Lower leg skin (tissue), 3 donors: Measurements from ENCODE around the gene EZR.
"Not testable (repeated sequence)": the region's sequence is repeated elsewhere in the genome, so short reads cannot be mapped to it uniquely, and the experiment has no call there.

Experiments used
- POLR2A ChIP-seq, 2 donors: fragments of 450-650 bp; IDR thresholded peaks; one replicate each; pipeline ENCODE4 v1.6.1; 2016 to 2017; ENCODE audit warnings: antibody characterized with exemption in 2 of 2, mild to moderate bottlenecking in 1 of 2, moderate library complexity in 1 of 2
- TF ChIP-seq, protein P1 (sequence below), 3 donors: fragments of 450-650 bp; IDR thresholded peaks; one replicate each; pipeline ENCODE4 v1.5.1; 2016; ENCODE audit warnings: antibody characterized with exemption in 3 of 3, mild to moderate bottlenecking in 3 of 3, moderate library complexity in 2 of 3

DNA sequence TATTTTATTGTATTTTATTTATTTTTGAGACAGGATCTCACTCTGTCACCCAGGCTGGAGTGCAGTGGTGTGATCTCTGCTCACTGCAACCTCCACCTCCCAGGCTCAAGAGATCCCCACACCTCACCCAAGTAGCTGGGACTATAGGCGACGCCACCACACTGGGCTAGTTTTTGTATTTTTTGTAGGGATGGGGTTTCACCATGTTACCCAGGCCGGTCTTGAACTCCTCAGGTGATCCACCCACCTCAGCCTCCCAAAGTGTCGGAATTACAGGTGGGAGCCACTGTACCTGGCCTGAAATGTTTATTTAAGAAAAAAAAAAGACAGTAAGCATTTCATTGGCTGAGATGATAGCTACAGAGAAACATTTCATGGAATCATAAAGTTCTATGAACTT, 4.4 kb upstream of the EZR start:
- TF ChIP-seq POLR2A (IDR thresholded peaks at IDR 0.05): not testable (repeated sequence)
- TF ChIP-seq, protein P1, sequence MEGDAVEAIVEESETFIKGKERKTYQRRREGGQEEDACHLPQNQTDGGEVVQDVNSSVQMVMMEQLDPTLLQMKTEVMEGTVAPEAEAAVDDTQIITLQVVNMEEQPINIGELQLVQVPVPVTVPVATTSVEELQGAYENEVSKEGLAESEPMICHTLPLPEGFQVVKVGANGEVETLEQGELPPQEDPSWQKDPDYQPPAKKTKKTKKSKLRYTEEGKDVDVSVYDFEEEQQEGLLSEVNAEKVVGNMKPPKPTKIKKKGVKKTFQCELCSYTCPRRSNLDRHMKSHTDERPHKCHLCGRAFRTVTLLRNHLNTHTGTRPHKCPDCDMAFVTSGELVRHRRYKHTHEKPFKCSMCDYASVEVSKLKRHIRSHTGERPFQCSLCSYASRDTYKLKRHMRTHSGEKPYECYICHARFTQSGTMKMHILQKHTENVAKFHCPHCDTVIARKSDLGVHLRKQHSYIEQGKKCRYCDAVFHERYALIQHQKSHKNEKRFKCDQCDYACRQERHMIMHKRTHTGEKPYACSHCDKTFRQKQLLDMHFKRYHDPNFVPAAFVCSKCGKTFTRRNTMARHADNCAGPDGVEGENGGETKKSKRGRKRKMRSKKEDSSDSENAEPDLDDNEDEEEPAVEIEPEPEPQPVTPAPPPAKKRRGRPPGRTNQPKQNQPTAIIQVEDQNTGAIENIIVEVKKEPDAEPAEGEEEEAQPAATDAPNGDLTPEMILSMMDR (IDR thresholded peaks at IDR 0.05): not testable (repeated sequence)
